Measurements from ENCODE around the gene SAV1.

SAV1 gene

GRCh38 chr14:50605766-50606165 is 62.3 kb downstream of the SAV1 start:
- H3K27me3 ChIP-seq (ENCODE audit: insufficient read depth, poor library complexity, severe bottlenecking), result no peaks in the 10 kb centered on the region
- no peak for TF ChIP-seq REST (IDR thresholded peaks at IDR 0.05; ENCODE audit: insufficient replicate concordance, low read depth)
- TF ChIP-seq GABPA (IDR thresholded peaks at IDR 0.05; ENCODE audit: low read depth), result no peak
- TF ChIP-seq CTCF (IDR thresholded peaks at IDR 0.05; ENCODE audit: insufficient read depth, low read length), result no peak
- TF ChIP-seq POLR2AphosphoS5 (IDR thresholded peaks at IDR 0.05; ENCODE audit: low read depth), result no peak
- TF ChIP-seq SPI1 (IDR thresholded peaks at IDR 0.05; ENCODE audit: borderline replicate concordance, low read depth), result no peak

GRCh38 chr14:50603565-50603964 is 64.5 kb downstream of the SAV1 start:
- Histone ChIP-seq H3K27ac (replicated peaks) (no peak overlapping the region), H3K27me3 (ENCODE audit: insufficient read depth, poor library complexity, severe bottlenecking) (no peaks in the 10 kb centered on the region), H3K4me3 (replicated peaks; ENCODE audit: insufficient read depth, low read length) (no peak overlapping the region)
- TF ChIP-seq GABPA (IDR thresholded peaks at IDR 0.05; ENCODE audit: low read depth) (no peak), CTCF (IDR thresholded peaks at IDR 0.05; ENCODE audit: insufficient read depth, low read length) (no peak)
- DNase-seq (ENCODE audit: low read depth in 1 of 2, low spot score in 1 of 2), result no peak

More at GRCh38 chr14:50605766-50606165, 62.3 kb downstream of the SAV1 start:
- DNase-seq (ENCODE audit: low read depth in 1 of 2, low spot score in 1 of 2), result no peak
- H3K4me3 ChIP-seq (replicated peaks; ENCODE audit: insufficient read depth, low read length), result no peak overlapping the region
- H3K27ac ChIP-seq (replicated peaks), result no peak overlapping the region

GRCh38 chr14:50602035-50602434 is 66.1 kb downstream of the SAV1 start:
- H3K27ac ChIP-seq (replicated peaks), result no peak overlapping the region
- DNase-seq (ENCODE audit: low read depth in 1 of 2, low spot score in 1 of 2), result no peak
- TF ChIP-seq CTCF (IDR thresholded peaks at IDR 0.05; ENCODE audit: insufficient read depth, low read length) (no peak), POLR2AphosphoS5 (IDR thresholded peaks at IDR 0.05; ENCODE audit: low read depth) (no peak)

GRCh38 chr14:50601394-50601793 is 66.7 kb downstream of the SAV1 start:
- DNase-seq (ENCODE audit: low read depth in 1 of 2, low spot score in 1 of 2), result no peak
- no peak overlapping the region for H3K27ac ChIP-seq (replicated peaks)
- TF ChIP-seq POLR2AphosphoS5 (IDR thresholded peaks at IDR 0.05; ENCODE audit: low read depth) (no peak), SPI1 (IDR thresholded peaks at IDR 0.05; ENCODE audit: borderline replicate concordance, low read depth) (no peak), CTCF (IDR thresholded peaks at IDR 0.05; ENCODE audit: insufficient read depth, low read length) (no peak), GABPA (IDR thresholded peaks at IDR 0.05; ENCODE audit: low read depth) (no peak), REST (IDR thresholded peaks at IDR 0.05; ENCODE audit: insufficient replicate concordance, low read depth) (no peak)
- H3K4me3 ChIP-seq (replicated peaks; ENCODE audit: insufficient read depth, low read length), result no peak overlapping the region
- no peaks in the 10 kb centered on the region for H3K27me3 ChIP-seq (ENCODE audit: insufficient read depth, poor library complexity, severe bottlenecking)

More at GRCh38 chr14:50602035-50602434, 66.1 kb downstream of the SAV1 start:
- Histone ChIP-seq H3K4me3 (replicated peaks; ENCODE audit: insufficient read depth, low read length) (no peak overlapping the region), H3K27me3 (ENCODE audit: insufficient read depth, poor library complexity, severe bottlenecking) (no peaks in the 10 kb centered on the region)
